ENCODE data around the gene TRAIP.

- TF ChIP-seq ZNF384 (IDR thresholded peaks at IDR 0.05) (no peak), TARDBP (IDR thresholded peaks at IDR 0.05) (no peak), BHLHE40 (IDR thresholded peaks at IDR 0.05; ENCODE audit: borderline replicate concordance) (no peak)
Observed at GRCh38 chr3:49803465-49804140, 52.8 kb downstream of the TRAIP start.
